Measurements from ENCODE around the gene KIF1A. TPM values are rescaled to one million over a fixed set of nuclear protein-coding genes. Genes with fewer than 3 reads are reported as not detected.

KIF1A gene
- polyA plus RNA-seq, 1 experiment: not detected

GRCh38 chr2:240815761-240816583 lies 4.0 kb downstream of the KIF1A start:
- no peak for TF ChIP-seq CTCF (IDR thresholded peaks at IDR 0.05; ENCODE audit: low read depth, low read length)
- DNase-seq (ENCODE audit: low read depth, low spot score): no peak
- Histone ChIP-seq H3K27ac (ENCODE audit: low read depth, low read length) (no peak overlapping the region), H3K4me3 (ENCODE audit: low read depth, low read length) (no peak overlapping the region), H3K27me3 (ENCODE audit: control insufficient read depth, insufficient read depth, low read length) (peaks cover 23% of the 10 kb centered on the region), H3K9me3 (ENCODE audit: control insufficient read depth, insufficient read depth, low read length) (peaks cover 35% of the 10 kb centered on the region)
- CTCF ChIA-PET: interaction anchor here (0.7 kb wide), 1 partner anchor 11 kb away, joined by 3 read pairs; no protein-coding TSS in a partner anchor
- POLR2A ChIA-PET: no interaction called here

GRCh38 chr2:240814946-240815760 lies 4.9 kb downstream of the KIF1A start:
- POLR2A ChIA-PET: no interaction called here
- CTCF ChIA-PET: interaction anchor here (0.7 kb wide), 1 partner anchor 11 kb away, joined by 3 read pairs; no protein-coding TSS in a partner anchor
- H3K9me3 ChIP-seq (ENCODE audit: control insufficient read depth, insufficient read depth, low read length): peaks cover 35% of the 10 kb centered on the region
- peaks cover 17% of the 10 kb centered on the region for H3K27me3 ChIP-seq (ENCODE audit: control insufficient read depth, insufficient read depth, low read length)
- no peak overlapping the region for H3K4me3 ChIP-seq (ENCODE audit: low read depth, low read length)
- no peak overlapping the region for H3K27ac ChIP-seq (ENCODE audit: low read depth, low read length)
- no peak for DNase-seq (ENCODE audit: low read depth, low spot score)
- TF ChIP-seq CTCF (IDR thresholded peaks at IDR 0.05; ENCODE audit: low read depth, low read length): no peak

- DNase-seq (ENCODE audit: low read depth, low spot score): no peak
- POLR2A ChIA-PET: no interaction called here
Observed at GRCh38 chr2:240814280-240814679, 5.7 kb downstream of the KIF1A start.

GRCh38 chr2:240813231-240813921 lies 6.6 kb downstream of the KIF1A start:
- Histone ChIP-seq H3K27ac (ENCODE audit: low read depth, low read length) (no peak overlapping the region), H3K9me3 (ENCODE audit: control insufficient read depth, insufficient read depth, low read length) (peaks cover 35% of the 10 kb centered on the region), H3K4me3 (ENCODE audit: low read depth, low read length) (no peak overlapping the region), H3K27me3 (ENCODE audit: control insufficient read depth, insufficient read depth, low read length) (peaks cover 11% of the 10 kb centered on the region)
- POLR2A ChIA-PET: no interaction called here
- TF ChIP-seq CTCF (IDR thresholded peaks at IDR 0.05; ENCODE audit: low read depth, low read length): no peak
- no peak for DNase-seq (ENCODE audit: low read depth, low spot score)
- CTCF ChIA-PET: no interaction called here

More at GRCh38 chr2:240814280-240814679, 5.7 kb downstream of the KIF1A start:
- Histone ChIP-seq H3K4me3 (ENCODE audit: low read depth, low read length) (no peak overlapping the region), H3K27ac (ENCODE audit: low read depth, low read length) (no peak overlapping the region), H3K27me3 (ENCODE audit: control insufficient read depth, insufficient read depth, low read length) (peaks cover 14% of the 10 kb centered on the region), H3K9me3 (ENCODE audit: control insufficient read depth, insufficient read depth, low read length) (peaks cover 35% of the 10 kb centered on the region)
- no peak for TF ChIP-seq CTCF (IDR thresholded peaks at IDR 0.05; ENCODE audit: low read depth, low read length)
- CTCF ChIA-PET: no interaction called here

All from AG04450 (cell line).